ENCODE data around the gene ZNF711.
"Not testable (repeated sequence)": the region's sequence is repeated elsewhere in the genome, so short reads cannot be mapped to it uniquely, and the experiment has no call there.

The ZNF711 gene

DNA sequence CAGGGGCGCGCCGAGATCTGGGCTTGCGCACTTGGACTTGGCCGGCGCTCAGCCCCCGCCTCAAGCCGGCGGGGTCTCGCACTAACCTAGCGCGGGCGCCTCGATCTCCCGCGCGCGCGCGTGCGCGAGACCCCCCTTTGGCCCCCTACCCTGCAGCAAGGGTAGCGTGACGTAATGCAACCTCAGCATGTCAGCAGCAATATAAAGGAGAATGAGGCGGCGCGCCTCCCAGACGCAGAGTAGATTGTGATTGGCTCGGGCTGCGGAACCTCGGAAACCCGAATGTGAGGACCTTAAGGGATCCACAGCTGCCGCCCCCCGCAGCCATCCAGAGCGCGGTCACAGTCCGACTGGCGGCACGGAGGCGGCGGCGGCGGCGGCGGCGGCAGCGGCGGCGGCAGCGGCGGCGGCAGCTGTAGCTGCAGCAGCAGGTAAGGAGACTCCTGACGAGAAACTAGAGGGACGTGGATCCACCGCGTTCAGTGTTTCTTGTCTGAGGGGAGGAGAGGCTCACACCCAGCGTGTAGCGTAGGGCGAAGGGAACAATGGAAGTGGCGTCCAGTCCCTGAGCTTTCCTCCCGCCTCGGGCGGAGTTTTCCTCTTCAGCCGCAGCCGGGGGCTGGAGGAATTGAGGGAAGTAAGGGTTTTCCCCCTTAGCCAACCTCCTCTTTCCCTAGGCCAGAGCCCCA lies at the start of gene ZNF711, which contains the start of gene SATL1:
Gene ZNF711, plus strand, starts transcription at position 231 of the 689 bp plus-strand sequence. CDS start 3,582 bp downstream, outside the sequence.
Gene SATL1, minus strand, starts transcription at position 19 of the 689 bp plus-strand sequence. CDS start 134,811 bp downstream, outside the sequence.
- DNase-seq = no peak

DNA sequence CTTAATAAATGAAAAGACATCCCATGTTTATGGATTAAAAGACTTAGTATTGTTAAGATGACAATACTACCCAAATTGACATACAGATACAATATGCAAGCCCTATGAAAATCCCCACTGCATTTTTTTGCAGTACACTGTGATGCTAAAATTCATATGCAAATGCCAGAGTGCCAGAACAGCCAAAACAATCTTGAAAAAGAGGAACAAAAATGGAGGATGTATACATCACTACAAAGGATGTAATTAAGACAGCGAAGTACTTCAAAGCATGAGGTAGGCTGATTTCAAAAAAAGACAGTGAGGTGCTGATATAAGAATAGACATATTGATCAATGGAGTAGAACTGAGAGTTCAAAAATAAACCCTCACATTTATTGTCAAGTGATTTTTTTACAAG lies 47.5 kb upstream of the ZNF711 start:
- DNase-seq = no peak

GRCh38 chrX:85203461-85203970 lies 40.3 kb upstream of the ZNF711 start:
- no peak for DNase-seq

- no peak for DNase-seq
Measured at GRCh38 chrX:85213792-85214530, 29.8 kb upstream of the ZNF711 start.

- no peak for DNase-seq
Measured at GRCh38 chrX:85215946-85216345, 27.8 kb upstream of the ZNF711 start.

GRCh38 chrX:85221361-85221760 lies 22.4 kb upstream of the ZNF711 start:
- no peak for DNase-seq

GRCh38 chrX:85223359-85223758 lies 20.4 kb upstream of the ZNF711 start:
- DNase-seq = no peak

DNA sequence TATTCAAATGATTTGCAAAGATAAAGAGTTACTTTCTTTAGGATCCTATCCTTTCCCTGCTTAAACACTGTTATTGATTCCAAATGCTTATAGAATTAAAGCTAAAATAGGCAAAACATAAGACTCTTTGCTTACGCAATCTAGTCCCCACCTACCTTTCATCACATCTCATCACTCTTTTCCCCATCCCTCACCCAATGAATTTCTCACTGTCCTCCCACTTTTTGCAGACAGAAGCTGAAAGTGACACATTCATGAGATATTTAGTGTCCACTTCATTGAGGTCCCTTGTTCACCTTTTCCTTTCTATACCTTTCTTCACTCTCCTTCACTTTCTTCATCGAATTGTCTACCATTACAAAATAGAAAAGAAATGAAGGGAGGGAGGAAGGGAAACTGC lies 636 bp upstream of the ZNF711 start:
- no peak for DNase-seq

DNA sequence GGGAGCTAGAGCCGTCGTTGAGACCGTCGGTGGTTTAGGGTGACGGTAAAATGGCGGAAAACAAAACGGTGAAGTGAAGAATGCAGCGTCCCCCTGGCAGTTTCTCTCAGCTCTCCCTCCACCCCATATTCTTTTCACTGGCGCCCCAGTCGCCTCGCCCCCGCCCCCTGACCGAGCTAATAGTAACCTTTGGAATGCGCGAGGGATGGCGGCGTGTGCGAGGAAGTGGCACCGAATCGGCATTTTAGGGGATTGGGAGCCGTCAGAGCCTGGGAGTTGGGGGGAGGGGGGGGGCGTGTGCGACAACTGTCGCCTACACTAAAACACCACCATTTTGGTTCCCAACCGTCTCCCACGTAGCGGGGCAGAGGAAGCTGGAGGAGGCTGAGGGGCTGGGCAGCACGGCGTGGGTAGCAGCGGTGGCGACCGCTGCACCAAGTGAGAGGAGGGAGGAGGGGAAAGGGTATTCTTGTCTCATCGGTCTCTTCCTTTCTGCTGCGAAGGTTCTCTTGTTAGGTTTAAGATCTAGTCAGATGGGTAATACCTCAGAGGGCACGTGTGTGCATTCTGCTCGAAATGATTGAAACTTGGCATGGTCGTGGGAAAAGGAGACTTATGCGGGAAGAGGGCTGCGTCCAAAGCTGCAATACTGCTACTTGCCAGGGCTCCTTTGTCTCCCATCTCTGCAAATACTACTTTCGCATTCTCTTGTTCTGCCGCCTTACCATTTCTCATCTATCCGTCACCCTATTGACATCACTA lies 840 bp downstream of the ZNF711 start:
- DNase-seq = no peak

GRCh38 chrX:85285286-85285685 lies 41.5 kb downstream of the ZNF711 start:
- not testable (repeated sequence) for DNase-seq

- no peak for DNase-seq
Measured at GRCh38 chrX:85288992-85289723, 45.4 kb downstream of the ZNF711 start.

GRCh38 chrX:85303544-85303943 lies 59.8 kb downstream of the ZNF711 start:
- no peak for DNase-seq

GRCh38 chrX:85309717-85310116 lies 65.9 kb downstream of the ZNF711 start:
- DNase-seq = no peak

DNA sequence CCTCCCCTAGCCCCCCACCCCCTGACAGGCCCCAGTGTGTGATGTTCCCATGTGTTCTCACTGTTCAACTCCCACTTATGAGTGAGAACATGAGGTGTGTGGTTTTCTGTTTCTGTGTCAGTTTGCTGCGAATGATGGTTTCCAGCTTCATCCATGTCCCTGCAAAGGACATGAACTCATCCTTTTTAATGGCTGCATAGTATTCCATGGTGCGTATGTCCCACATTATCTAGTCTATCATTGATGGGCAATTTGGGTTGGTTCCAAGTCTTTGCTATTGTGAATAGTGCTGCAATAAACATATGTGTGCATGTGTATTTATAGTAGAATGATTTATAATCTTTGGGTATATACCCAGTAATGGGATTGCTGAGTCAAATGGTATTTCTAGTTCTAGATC lies 67.6 kb downstream of the ZNF711 start:
- DNase-seq = not testable (repeated sequence)
